WTC11 (cell line): Measurements from ENCODE around the gene SYNPO2. TPM values are rescaled to one million over a fixed set of nuclear protein-coding genes. Genes with fewer than 3 reads are reported as not detected.
"Not testable (repeated sequence)": the region's sequence is repeated elsewhere in the genome, so short reads cannot be mapped to it uniquely, and the experiment has no call there.

Experiments
- ATAC-seq: fragments of 200-7000 bp; cut with Tn5 transposase; 2 replicates; pipeline ENCODE4 v1.10.0; 2021; ENCODE audit warnings: mild to moderate bottlenecking, moderate library complexity
- CTCF ChIA-PET: fragments of 300-600 bp; sonication (Branson Sonifier 250); formaldehyde crosslinking; loops from one replicate; lab custom pipeline; 2021; ENCODE audit warnings: antibody characterized with exemption; lab: Charles Lee
- POLR2A ChIA-PET: fragments of 350-600 bp; sonication (Branson Sonifier 250); formaldehyde crosslinking; loops from one replicate; lab custom pipeline; 2021; ENCODE audit warnings: antibody characterized with exemption; lab: Charles Lee
- DNase-seq: peaks from one replicate; pipeline ENCODE4 v3.0.0; 2021; ENCODE audit warnings: low spot score
- H3K27ac Mint-ChIP-seq: 2 replicates; pipeline ENCODE4 v1.8.0; 2021; ENCODE audit warnings: mixed read lengths
- H3K27me3 Mint-ChIP-seq: 2 replicates; pipeline ENCODE4 v1.8.0; 2021; ENCODE audit warnings: low read depth, mild to moderate bottlenecking, moderate library complexity, mixed read lengths
- H3K36me3 Mint-ChIP-seq: 2 replicates; pipeline ENCODE4 v1.8.0; 2021; ENCODE audit warnings: mixed read lengths
- H3K4me1 Mint-ChIP-seq: 2 replicates; pipeline ENCODE4 v1.8.0; 2022; ENCODE audit warnings: mixed read lengths
- H3K4me3 Mint-ChIP-seq: 2 replicates; pipeline ENCODE4 v1.8.0; 2021; ENCODE audit warnings: mild to moderate bottlenecking, moderate library complexity, mixed read lengths
- H3K9me3 Mint-ChIP-seq: 2 replicates; pipeline ENCODE4 v1.8.0; 2021; ENCODE audit warnings: mixed read lengths
- EMX1 ChIP-seq: fragments of 250-450 bp; sonication (Bioruptor Pico); IDR thresholded peaks from 2 replicates; pipeline ENCODE4 v1.8.0; 2021; ENCODE audit warnings: mild to moderate bottlenecking
- FOXJ3 ChIP-seq: sonication (generic); formaldehyde crosslinking; IDR thresholded peaks from 2 replicates; pipeline ENCODE4 v1.9.0; 2021; ENCODE audit warnings: missing genetic modification reagents, mild to moderate bottlenecking, borderline replicate concordance
- FOXK1 ChIP-seq: sonication (generic); formaldehyde crosslinking; IDR thresholded peaks from 2 replicates; pipeline ENCODE4 v1.8.0; 2022; ENCODE audit warnings: mild to moderate bottlenecking, moderate library complexity, missing genetic modification reagents
- FOXP1 ChIP-seq: sonication (generic); formaldehyde crosslinking; IDR thresholded peaks from 2 replicates; pipeline ENCODE4 v1.8.0; 2022; ENCODE audit warnings: missing genetic modification reagents, mild to moderate bottlenecking, moderate library complexity, borderline replicate concordance
- IRF1 ChIP-seq: sonication (generic); formaldehyde crosslinking; IDR thresholded peaks from 2 replicates; pipeline ENCODE4 v1.8.0; 2023; ENCODE audit warnings: missing genetic modification reagents
- MYBL2 ChIP-seq: sonication (generic); formaldehyde crosslinking; IDR thresholded peaks from 2 replicates; pipeline ENCODE4 v1.8.1; 2023; ENCODE audit warnings: mild to moderate bottlenecking, moderate library complexity, missing genetic modification reagents
- NFE2L1 ChIP-seq: sonication (generic); formaldehyde crosslinking; IDR thresholded peaks from 2 replicates; pipeline ENCODE4 v1.8.1; 2023; ENCODE audit warnings: missing genetic modification reagents
- NFYB ChIP-seq: sonication (generic); formaldehyde crosslinking; conservative IDR thresholded peaks from 2 replicates; pipeline ENCODE4 v1.8.0; 2022; ENCODE audit warnings: low read depth, missing genetic modification reagents
- NR3C1 ChIP-seq: sonication (generic); formaldehyde crosslinking; conservative IDR thresholded peaks from 2 replicates; pipeline ENCODE4 v1.8.1; 2023; ENCODE audit warnings: low read depth, mild to moderate bottlenecking, missing genetic modification reagents
- RELA ChIP-seq: sonication (generic); formaldehyde crosslinking; IDR thresholded peaks from 2 replicates; pipeline ENCODE4 v1.8.1; 2022; ENCODE audit warnings: missing genetic modification reagents, mild to moderate bottlenecking, borderline replicate concordance
- SMAD4 ChIP-seq: sonication (generic); formaldehyde crosslinking; IDR thresholded peaks from 2 replicates; pipeline ENCODE4 v1.8.0; 2022; ENCODE audit warnings: mild to moderate bottlenecking, missing genetic modification reagents
- TCF7 ChIP-seq: sonication (generic); formaldehyde crosslinking; IDR thresholded peaks from 2 replicates; pipeline ENCODE4 v1.8.0; 2022; ENCODE audit warnings: mild to moderate bottlenecking, low read depth, missing genetic modification reagents, moderate library complexity
- ZNF317 ChIP-seq: sonication (generic); formaldehyde crosslinking; IDR thresholded peaks from 2 replicates; pipeline ENCODE4 v1.8.1; 2023; ENCODE audit warnings: low read depth, mild to moderate bottlenecking, moderate library complexity, missing genetic modification reagents, borderline replicate concordance
- total RNA-seq: library from RNA; stranded (reverse); gene quantifications from 3 replicates; pipeline ENCODE4 v1.2.3, GENCODE V29; 2021
- TF ChIP-seq, protein P1 (sequence below): sonication (generic); formaldehyde crosslinking; IDR thresholded peaks from 2 replicates; pipeline ENCODE4 v1.8.1; 2022; ENCODE audit warnings: mild to moderate bottlenecking, moderate library complexity, missing genetic modification reagents
- TF ChIP-seq, protein P2 (sequence below): fragments of 250-450 bp; sonication (Bioruptor Pico); IDR thresholded peaks from 2 replicates; pipeline ENCODE4 v2.1.2; 2022; ENCODE audit warnings: mild to moderate bottlenecking, moderate library complexity
- TF ChIP-seq, protein P3 (sequence below): sonication (generic); formaldehyde crosslinking; IDR thresholded peaks from 2 replicates; pipeline ENCODE4 v1.8.1; 2023; ENCODE audit warnings: mild to moderate bottlenecking, missing genetic modification reagents
- TF ChIP-seq, protein P4 (sequence below): fragments of 200-600 bp; IDR thresholded peaks from 2 replicates; pipeline ENCODE4 v1.8.0; 2022; ENCODE audit warnings: antibody characterized with exemption

SYNPO2 gene
- total RNA-seq, 1 experiment from 2014 or later = 1.9 TPM

GRCh38 chr4:119008761-119009160 lies 120.1 kb downstream of the SYNPO2 start (continued):
- TF ChIP-seq, protein P1, sequence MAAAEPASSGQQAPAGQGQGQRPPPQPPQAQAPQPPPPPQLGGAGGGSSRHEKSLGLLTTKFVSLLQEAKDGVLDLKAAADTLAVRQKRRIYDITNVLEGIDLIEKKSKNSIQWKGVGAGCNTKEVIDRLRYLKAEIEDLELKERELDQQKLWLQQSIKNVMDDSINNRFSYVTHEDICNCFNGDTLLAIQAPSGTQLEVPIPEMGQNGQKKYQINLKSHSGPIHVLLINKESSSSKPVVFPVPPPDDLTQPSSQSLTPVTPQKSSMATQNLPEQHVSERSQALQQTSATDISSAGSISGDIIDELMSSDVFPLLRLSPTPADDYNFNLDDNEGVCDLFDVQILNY = no peak
- no peak for TF ChIP-seq NFYB (CRISPR knock-in tag)
- no peak for TF ChIP-seq NR3C1

DNA sequence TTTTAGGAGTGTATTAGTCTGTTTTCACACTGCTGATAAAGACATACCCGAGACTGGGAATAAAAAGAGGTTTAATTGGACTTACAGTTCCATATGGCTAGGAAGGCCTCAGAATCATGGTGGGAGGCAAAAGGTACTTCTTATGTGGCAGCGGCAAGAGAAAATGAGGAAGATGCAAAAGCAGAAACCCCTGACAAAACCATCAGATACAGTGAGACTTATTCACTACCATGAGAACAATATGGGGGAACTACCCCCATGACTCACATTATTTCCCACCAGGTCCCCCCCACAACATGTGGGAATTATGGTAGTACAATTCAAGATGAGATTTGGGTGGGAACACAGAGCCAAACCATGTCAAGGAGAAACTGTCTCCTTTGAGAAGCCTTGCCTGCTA lies 121.6 kb downstream of the SYNPO2 start:
- DNase-seq, H3K27me3 Mint-ChIP-seq, H3K4me1 Mint-ChIP-seq, CTCF ChIA-PET, POLR2A ChIA-PET, H3K36me3 Mint-ChIP-seq, H3K27ac Mint-ChIP-seq, ATAC-seq, H3K4me3 Mint-ChIP-seq, H3K9me3 Mint-ChIP-seq: not testable (repeated sequence)

DNA sequence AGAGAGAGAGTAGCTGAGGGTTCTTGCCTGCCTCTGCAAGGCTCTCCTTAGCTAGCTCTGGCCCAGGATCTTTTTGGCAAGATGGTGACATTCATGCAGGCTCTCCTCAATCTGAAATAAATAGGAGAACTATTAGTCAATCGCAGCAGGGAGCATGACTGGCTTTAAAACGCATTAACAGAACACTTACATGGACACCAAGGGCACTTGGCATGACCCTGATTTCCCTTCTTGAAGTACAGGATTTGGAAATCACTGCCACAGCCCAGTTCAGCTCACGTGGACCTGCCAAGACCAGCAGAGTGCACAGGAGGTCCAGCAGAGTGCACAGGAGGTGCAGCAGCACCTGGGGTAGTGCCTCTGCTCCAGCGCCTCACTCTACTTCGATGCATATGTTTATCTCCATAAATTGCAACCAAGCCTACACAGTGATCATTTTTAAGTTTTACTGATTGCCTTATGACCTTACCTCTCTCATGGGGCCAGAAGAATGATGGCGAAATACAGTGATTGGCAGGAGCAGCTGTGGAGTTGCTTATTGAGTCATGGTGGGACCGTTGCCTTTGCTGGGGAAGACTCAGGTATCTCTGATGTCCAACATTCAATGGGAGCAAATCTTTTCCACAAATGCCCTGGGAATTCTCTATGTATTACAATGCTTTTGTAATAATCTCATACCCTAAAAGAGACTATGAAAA lies 122.4 kb downstream of the SYNPO2 start:
- TF ChIP-seq ZNF317 (CRISPR knock-in tag) (no peak), IRF1 (CRISPR knock-in tag) (no peak), SMAD4 (no peak), RELA (CRISPR knock-in tag) (no peak), TCF7 (CRISPR knock-in tag) (no peak), MYBL2 (CRISPR knock-in tag) (no peak), FOXK1 (no peak), FOXP1 (CRISPR knock-in tag) (no peak), EMX1 (CRISPR knock-in tag) (no peak), FOXJ3 (CRISPR knock-in tag) (no peak), NFE2L1 (CRISPR knock-in tag) (no peak)
- TF ChIP-seq, protein P2, sequence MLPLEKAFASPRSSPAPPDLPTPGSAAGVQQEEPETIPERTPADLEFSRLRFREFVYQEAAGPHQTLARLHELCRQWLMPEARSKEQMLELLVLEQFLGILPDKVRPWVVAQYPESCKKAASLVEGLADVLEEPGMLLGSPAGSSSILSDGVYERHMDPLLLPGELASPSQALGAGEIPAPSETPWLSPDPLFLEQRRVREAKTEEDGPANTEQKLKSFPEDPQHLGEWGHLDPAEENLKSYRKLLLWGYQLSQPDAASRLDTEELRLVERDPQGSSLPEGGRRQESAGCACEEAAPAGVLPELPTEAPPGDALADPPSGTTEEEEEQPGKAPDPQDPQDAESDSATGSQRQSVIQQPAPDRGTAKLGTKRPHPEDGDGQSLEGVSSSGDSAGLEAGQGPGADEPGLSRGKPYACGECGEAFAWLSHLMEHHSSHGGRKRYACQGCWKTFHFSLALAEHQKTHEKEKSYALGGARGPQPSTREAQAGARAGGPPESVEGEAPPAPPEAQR (CRISPR knock-in tag) = no peak
- TF ChIP-seq, protein P3, sequence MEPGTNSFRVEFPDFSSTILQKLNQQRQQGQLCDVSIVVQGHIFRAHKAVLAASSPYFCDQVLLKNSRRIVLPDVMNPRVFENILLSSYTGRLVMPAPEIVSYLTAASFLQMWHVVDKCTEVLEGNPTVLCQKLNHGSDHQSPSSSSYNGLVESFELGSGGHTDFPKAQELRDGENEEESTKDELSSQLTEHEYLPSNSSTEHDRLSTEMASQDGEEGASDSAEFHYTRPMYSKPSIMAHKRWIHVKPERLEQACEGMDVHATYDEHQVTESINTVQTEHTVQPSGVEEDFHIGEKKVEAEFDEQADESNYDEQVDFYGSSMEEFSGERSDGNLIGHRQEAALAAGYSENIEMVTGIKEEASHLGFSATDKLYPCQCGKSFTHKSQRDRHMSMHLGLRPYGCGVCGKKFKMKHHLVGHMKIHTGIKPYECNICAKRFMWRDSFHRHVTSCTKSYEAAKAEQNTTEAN (CRISPR knock-in tag) = no peak
- TF ChIP-seq, protein P4, sequence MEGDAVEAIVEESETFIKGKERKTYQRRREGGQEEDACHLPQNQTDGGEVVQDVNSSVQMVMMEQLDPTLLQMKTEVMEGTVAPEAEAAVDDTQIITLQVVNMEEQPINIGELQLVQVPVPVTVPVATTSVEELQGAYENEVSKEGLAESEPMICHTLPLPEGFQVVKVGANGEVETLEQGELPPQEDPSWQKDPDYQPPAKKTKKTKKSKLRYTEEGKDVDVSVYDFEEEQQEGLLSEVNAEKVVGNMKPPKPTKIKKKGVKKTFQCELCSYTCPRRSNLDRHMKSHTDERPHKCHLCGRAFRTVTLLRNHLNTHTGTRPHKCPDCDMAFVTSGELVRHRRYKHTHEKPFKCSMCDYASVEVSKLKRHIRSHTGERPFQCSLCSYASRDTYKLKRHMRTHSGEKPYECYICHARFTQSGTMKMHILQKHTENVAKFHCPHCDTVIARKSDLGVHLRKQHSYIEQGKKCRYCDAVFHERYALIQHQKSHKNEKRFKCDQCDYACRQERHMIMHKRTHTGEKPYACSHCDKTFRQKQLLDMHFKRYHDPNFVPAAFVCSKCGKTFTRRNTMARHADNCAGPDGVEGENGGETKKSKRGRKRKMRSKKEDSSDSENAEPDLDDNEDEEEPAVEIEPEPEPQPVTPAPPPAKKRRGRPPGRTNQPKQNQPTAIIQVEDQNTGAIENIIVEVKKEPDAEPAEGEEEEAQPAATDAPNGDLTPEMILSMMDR = no peak
- Mint-ChIP-seq H3K4me1 (no peaks in the 10 kb centered on the region), H3K27me3 (no peaks in the 10 kb centered on the region), H3K4me3 (no peak overlapping the region), H3K27ac (no peak overlapping the region), H3K36me3 (no peaks in the 10 kb centered on the region), H3K9me3 (peaks cover 4% of the 10 kb centered on the region; the same call in 1 of the 2 replicates)
- ChIA-PET CTCF (interaction anchor here (0.6 kb wide), 1 partner anchor 252 kb away, joined by 3 read pairs; no protein-coding TSS in a partner anchor), POLR2A (no interaction called here)
- no peak for DNase-seq
- no peak for ATAC-seq
